GM23338 (cell line): ENCODE results near the gene KIF4B. TPM values are rescaled to one million over a fixed set of nuclear protein-coding genes. Genes with fewer than 3 reads are reported as not detected.

Experiments
- ATAC-seq: fragments of 200-7000 bp; cut with Tn5 transposase; 3 replicates; pipeline ENCODE4 v1.9.1; 2020
- DNase-seq: peaks from one replicate; pipeline ENCODE4 v3.0.0-alpha.2; 2015; ENCODE audit warnings: low spot score
- H2AFZ ChIP-seq: fragments of 200-600 bp; sonication (generic); 2 replicates; pipeline ENCODE4 v1.8.0; 2016; ENCODE audit warnings: antibody characterized with exemption, mild to moderate bottlenecking, moderate library complexity
- H3F3A ChIP-seq: fragments of 200-600 bp; sonication (generic); replicated peaks from 2 replicates; pipeline ENCODE4 v1.8.0; 2017; ENCODE audit warnings: antibody characterized with exemption, mixed run types, low read depth
- H3K27ac ChIP-seq: fragments of 200-600 bp; sonication (generic); 2 replicates; pipeline ENCODE4 v1.6.1; 2016; ENCODE audit warnings: low read depth
- H3K27me3 ChIP-seq: fragments of 200-600 bp; sonication (generic); 2 replicates; pipeline ENCODE4 v1.8.0; 2016; ENCODE audit warnings: mild to moderate bottlenecking, mixed run types, moderate library complexity; ENCODE audit not compliant: insufficient read depth
- H3K36me3 ChIP-seq: fragments of 200-600 bp; sonication (generic); 2 replicates; pipeline ENCODE4 v1.8.0; 2016; ENCODE audit warnings: mild to moderate bottlenecking; ENCODE audit not compliant: insufficient read depth
- H3K4me1 ChIP-seq: fragments of 200-600 bp; sonication (generic); 2 replicates; pipeline ENCODE4 v1.8.0; 2016; ENCODE audit warnings: mild to moderate bottlenecking, moderate library complexity; ENCODE audit not compliant: insufficient read depth
- H3K4me2 ChIP-seq: fragments of 200-600 bp; sonication (generic); 2 replicates; pipeline ENCODE4 v1.7.1; 2017; ENCODE audit warnings: mixed run types
- H3K4me3 ChIP-seq: fragments of 200-600 bp; sonication (generic); 2 replicates; pipeline ENCODE4 v1.6.1; 2016; ENCODE audit warnings: mixed run types
- H3K79me2 ChIP-seq: fragments of 200-600 bp; sonication (generic); replicated peaks from 2 replicates; pipeline ENCODE4 v1.8.0; 2017; ENCODE audit warnings: mild to moderate bottlenecking; ENCODE audit not compliant: insufficient read depth
- H3K9me2 ChIP-seq: fragments of 200-600 bp; sonication (generic); 2 replicates; pipeline ENCODE4 v1.8.0; 2017; ENCODE audit not compliant: insufficient read depth
- H4K20me1 ChIP-seq: fragments of 200-600 bp; sonication (generic); replicated peaks from 2 replicates; pipeline ENCODE4 v1.8.0; 2017; ENCODE audit warnings: mild to moderate bottlenecking; ENCODE audit not compliant: insufficient read depth
- H3K27ac Mint-ChIP-seq: 2 replicates; pipeline ENCODE4 v1.8.0; 2020; ENCODE audit warnings: inconsistent platforms, mild to moderate bottlenecking, moderate library complexity, mixed read lengths
- H3K27me3 Mint-ChIP-seq: 3 replicates; pipeline ENCODE4 v1.8.0; 2022; ENCODE audit warnings: low read depth, mild to moderate bottlenecking, moderate library complexity, mixed read lengths, inconsistent platforms; ENCODE audit not compliant: insufficient read depth, poor library complexity
- H3K36me3 Mint-ChIP-seq: 3 replicates; pipeline ENCODE4 v1.8.0; 2021; ENCODE audit warnings: low read depth, mild to moderate bottlenecking, inconsistent platforms, moderate library complexity, mixed read lengths
- H3K4me1 Mint-ChIP-seq: 3 replicates; pipeline ENCODE4 v1.8.0; 2020; ENCODE audit warnings: mild to moderate bottlenecking, inconsistent platforms, mixed read lengths
- H3K4me3 Mint-ChIP-seq: 3 replicates; pipeline ENCODE4 v1.8.0; 2021; ENCODE audit warnings: moderate library complexity, mild to moderate bottlenecking, inconsistent platforms, mixed read lengths
- H3K9me3 Mint-ChIP-seq: 3 replicates; pipeline ENCODE4 v1.8.0; 2020; ENCODE audit warnings: moderate library complexity, mild to moderate bottlenecking, inconsistent platforms, mixed read lengths
- CREB1 ChIP-seq: fragments of 250-450 bp; sonication (Bioruptor Pico); IDR thresholded peaks from 2 replicates; pipeline ENCODE4 v1.5.0; 2020; ENCODE audit warnings: low read depth, mild to moderate bottlenecking, moderate library complexity
- EZH2 ChIP-seq: fragments of 200-600 bp; sonication (generic); IDR thresholded peaks from one replicate; pipeline ENCODE4 v1.8.0; 2017; ENCODE audit warnings: antibody characterized with exemption, mild to moderate bottlenecking, low read depth; ENCODE audit not compliant: unreplicated experiment
- EZH2phosphoT487 ChIP-seq: fragments of 200-600 bp; sonication (generic); IDR thresholded peaks from one replicate; pipeline ENCODE4 v1.8.1; 2018; ENCODE audit warnings: antibody characterized with exemption; ENCODE audit not compliant: unreplicated experiment
- JUNB ChIP-seq: IDR thresholded peaks from one replicate; pipeline ENCODE4 v1.6.1; 2016; ENCODE audit warnings: antibody characterized with exemption; ENCODE audit not compliant: unreplicated experiment
- POLR2AphosphoS5 ChIP-seq: IDR thresholded peaks from 2 replicates; pipeline ENCODE4 v1.6.1; 2016; ENCODE audit warnings: antibody characterized with exemption, low read depth
- STAT1 ChIP-seq: IDR thresholded peaks from one replicate; pipeline ENCODE4 v1.6.1; 2016; ENCODE audit warnings: antibody characterized with exemption; ENCODE audit not compliant: unreplicated experiment
- ZNF114 ChIP-seq: fragments of 250-450 bp; sonication (Bioruptor Pico); IDR thresholded peaks from 2 replicates; pipeline ENCODE4 v1.5.0; 2020; ENCODE audit warnings: mild to moderate bottlenecking, moderate library complexity
- polyA plus RNA-seq: library from polyadenylated mRNA; unstranded; fragments of >200 nt; fragmentation: Nextera tagmentation; extraction: Ambion mirVana; gene quantifications from 2 replicates; pipeline ENCODE4 v1.2.1, GENCODE V29; 2016
- total RNA-seq: library from RNA; depleted of rRNA; stranded (reverse); fragments of >200 nt; shearing (Covaris generic); gene quantifications from 2 replicates; pipeline ENCODE4 v1.2.3, GENCODE V29; 2014
- TF ChIP-seq, protein P1 (sequence below): IDR thresholded peaks from one replicate; pipeline ENCODE4 v1.6.1; 2018; ENCODE audit warnings: antibody characterized with exemption; ENCODE audit not compliant: unreplicated experiment
- TF ChIP-seq, protein P2 (sequence below), 2 experiments: fragments of 200-600 bp in 1 of 2; sonication (generic) in 1 of 2; conservative IDR thresholded peaks; 2 replicates each; pipeline versions ENCODE4 v1.5.1 to v1.6.1; 2016 to 2017; ENCODE audit warnings: antibody characterized with exemption in 2 of 2, low read depth in 2 of 2, mild to moderate bottlenecking in 2 of 2, moderate library complexity in 1 of 2
- TF ChIP-seq, protein P3 (sequence below): fragments of 250-450 bp; sonication (Bioruptor Pico); IDR thresholded peaks from 2 replicates; pipeline ENCODE4 v1.5.0; 2020; ENCODE audit warnings: mild to moderate bottlenecking, moderate library complexity

The KIF4B gene
- total and polyA plus RNA-seq, 2 experiments from 2014 or later = not detected

DNA sequence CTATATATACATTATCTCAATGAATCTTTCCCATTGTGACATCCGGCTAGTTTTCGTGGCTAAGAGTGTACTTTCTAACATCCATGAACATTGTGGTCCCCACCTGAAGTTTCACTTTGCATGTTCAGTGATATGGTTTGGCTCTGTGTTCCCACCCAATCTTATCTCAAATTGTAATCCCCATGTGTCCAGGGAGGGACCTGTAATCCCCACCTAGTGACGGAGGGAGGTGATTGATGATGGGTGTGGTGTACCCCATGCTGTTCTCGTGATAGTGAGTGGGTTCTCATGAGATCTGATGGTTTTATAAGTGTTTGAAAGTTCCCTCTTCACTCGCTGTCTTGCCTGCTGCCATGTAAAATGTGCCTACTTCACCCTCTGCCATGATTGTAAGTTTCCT is 44.6 kb upstream of the KIF4B start (continued):
- TF ChIP-seq, protein P1, sequence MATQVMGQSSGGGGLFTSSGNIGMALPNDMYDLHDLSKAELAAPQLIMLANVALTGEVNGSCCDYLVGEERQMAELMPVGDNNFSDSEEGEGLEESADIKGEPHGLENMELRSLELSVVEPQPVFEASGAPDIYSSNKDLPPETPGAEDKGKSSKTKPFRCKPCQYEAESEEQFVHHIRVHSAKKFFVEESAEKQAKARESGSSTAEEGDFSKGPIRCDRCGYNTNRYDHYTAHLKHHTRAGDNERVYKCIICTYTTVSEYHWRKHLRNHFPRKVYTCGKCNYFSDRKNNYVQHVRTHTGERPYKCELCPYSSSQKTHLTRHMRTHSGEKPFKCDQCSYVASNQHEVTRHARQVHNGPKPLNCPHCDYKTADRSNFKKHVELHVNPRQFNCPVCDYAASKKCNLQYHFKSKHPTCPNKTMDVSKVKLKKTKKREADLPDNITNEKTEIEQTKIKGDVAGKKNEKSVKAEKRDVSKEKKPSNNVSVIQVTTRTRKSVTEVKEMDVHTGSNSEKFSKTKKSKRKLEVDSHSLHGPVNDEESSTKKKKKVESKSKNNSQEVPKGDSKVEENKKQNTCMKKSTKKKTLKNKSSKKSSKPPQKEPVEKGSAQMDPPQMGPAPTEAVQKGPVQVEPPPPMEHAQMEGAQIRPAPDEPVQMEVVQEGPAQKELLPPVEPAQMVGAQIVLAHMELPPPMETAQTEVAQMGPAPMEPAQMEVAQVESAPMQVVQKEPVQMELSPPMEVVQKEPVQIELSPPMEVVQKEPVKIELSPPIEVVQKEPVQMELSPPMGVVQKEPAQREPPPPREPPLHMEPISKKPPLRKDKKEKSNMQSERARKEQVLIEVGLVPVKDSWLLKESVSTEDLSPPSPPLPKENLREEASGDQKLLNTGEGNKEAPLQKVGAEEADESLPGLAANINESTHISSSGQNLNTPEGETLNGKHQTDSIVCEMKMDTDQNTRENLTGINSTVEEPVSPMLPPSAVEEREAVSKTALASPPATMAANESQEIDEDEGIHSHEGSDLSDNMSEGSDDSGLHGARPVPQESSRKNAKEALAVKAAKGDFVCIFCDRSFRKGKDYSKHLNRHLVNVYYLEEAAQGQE = no peak
- no peak for TF ChIP-seq CREB1
- TF ChIP-seq STAT1 = no peak
- no peak for TF ChIP-seq POLR2AphosphoS5
- no peak for TF ChIP-seq EZH2
- no peak for TF ChIP-seq JUNB
- no peak for TF ChIP-seq EZH2phosphoT487
- TF ChIP-seq ZNF114 (CRISPR knock-in tag) = no peak
- TF ChIP-seq, protein P2, sequence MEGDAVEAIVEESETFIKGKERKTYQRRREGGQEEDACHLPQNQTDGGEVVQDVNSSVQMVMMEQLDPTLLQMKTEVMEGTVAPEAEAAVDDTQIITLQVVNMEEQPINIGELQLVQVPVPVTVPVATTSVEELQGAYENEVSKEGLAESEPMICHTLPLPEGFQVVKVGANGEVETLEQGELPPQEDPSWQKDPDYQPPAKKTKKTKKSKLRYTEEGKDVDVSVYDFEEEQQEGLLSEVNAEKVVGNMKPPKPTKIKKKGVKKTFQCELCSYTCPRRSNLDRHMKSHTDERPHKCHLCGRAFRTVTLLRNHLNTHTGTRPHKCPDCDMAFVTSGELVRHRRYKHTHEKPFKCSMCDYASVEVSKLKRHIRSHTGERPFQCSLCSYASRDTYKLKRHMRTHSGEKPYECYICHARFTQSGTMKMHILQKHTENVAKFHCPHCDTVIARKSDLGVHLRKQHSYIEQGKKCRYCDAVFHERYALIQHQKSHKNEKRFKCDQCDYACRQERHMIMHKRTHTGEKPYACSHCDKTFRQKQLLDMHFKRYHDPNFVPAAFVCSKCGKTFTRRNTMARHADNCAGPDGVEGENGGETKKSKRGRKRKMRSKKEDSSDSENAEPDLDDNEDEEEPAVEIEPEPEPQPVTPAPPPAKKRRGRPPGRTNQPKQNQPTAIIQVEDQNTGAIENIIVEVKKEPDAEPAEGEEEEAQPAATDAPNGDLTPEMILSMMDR (conservative IDR thresholded peaks at IDR 0.05; ENCODE audit: low read depth in 2 of 2) = no peak

DNA sequence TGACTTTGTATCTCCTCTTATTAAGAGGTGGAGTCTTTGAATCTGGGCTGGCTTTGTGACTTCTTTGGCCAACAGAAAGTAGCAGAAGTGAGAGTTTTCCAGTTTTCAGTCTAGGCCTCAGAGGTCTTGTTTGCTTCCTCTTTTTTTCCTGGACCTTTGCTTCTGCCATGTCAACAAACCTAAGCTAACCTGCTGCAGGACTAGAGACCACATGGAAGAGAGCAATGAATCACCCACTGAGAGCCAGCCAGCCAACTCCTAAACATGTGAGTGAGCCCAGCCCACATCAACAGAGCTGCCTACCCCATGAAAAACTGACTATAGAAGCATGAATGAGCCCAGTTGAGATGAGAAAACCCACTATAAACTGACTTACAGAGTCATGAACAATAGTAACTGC is 42.8 kb upstream of the KIF4B start:
- peaks cover 5% of the 10 kb centered on the region for H3K36me3 Mint-ChIP-seq
- Histone ChIP-seq H4K20me1 (no peaks in the 10 kb centered on the region), H2AFZ (no peak overlapping the region), H3K79me2 (no peaks in the 10 kb centered on the region), H3K9me2 (no peaks in the 10 kb centered on the region), H3K4me1 (no peaks in the 10 kb centered on the region), H3K4me3 (no peak overlapping the region), H3K36me3 (no peaks in the 10 kb centered on the region), H3K4me2 (no peak overlapping the region), H3K27ac (no peak overlapping the region), H3K27me3 (no peaks in the 10 kb centered on the region), H3F3A (no peaks in the 10 kb centered on the region)
- ATAC-seq (no peak), DNase-seq (no peak)
- no peaks in the 10 kb centered on the region for H3K27me3 Mint-ChIP-seq
- no peaks in the 10 kb centered on the region for H3K4me1 Mint-ChIP-seq
- H3K9me3 Mint-ChIP-seq = 0 out of 3 replicates have a peak, but pooled peaks cover 2% of the 10 kb centered on the region
- H3K4me3 Mint-ChIP-seq = no peak overlapping the region
- H3K27ac Mint-ChIP-seq = no peak overlapping the region
- TF ChIP-seq EZH2phosphoT487 (no peak), JUNB (no peak), CREB1 (no peak), POLR2AphosphoS5 (no peak), EZH2 (no peak), ZNF114 (CRISPR knock-in tag) (no peak)
- TF ChIP-seq, protein P3, sequence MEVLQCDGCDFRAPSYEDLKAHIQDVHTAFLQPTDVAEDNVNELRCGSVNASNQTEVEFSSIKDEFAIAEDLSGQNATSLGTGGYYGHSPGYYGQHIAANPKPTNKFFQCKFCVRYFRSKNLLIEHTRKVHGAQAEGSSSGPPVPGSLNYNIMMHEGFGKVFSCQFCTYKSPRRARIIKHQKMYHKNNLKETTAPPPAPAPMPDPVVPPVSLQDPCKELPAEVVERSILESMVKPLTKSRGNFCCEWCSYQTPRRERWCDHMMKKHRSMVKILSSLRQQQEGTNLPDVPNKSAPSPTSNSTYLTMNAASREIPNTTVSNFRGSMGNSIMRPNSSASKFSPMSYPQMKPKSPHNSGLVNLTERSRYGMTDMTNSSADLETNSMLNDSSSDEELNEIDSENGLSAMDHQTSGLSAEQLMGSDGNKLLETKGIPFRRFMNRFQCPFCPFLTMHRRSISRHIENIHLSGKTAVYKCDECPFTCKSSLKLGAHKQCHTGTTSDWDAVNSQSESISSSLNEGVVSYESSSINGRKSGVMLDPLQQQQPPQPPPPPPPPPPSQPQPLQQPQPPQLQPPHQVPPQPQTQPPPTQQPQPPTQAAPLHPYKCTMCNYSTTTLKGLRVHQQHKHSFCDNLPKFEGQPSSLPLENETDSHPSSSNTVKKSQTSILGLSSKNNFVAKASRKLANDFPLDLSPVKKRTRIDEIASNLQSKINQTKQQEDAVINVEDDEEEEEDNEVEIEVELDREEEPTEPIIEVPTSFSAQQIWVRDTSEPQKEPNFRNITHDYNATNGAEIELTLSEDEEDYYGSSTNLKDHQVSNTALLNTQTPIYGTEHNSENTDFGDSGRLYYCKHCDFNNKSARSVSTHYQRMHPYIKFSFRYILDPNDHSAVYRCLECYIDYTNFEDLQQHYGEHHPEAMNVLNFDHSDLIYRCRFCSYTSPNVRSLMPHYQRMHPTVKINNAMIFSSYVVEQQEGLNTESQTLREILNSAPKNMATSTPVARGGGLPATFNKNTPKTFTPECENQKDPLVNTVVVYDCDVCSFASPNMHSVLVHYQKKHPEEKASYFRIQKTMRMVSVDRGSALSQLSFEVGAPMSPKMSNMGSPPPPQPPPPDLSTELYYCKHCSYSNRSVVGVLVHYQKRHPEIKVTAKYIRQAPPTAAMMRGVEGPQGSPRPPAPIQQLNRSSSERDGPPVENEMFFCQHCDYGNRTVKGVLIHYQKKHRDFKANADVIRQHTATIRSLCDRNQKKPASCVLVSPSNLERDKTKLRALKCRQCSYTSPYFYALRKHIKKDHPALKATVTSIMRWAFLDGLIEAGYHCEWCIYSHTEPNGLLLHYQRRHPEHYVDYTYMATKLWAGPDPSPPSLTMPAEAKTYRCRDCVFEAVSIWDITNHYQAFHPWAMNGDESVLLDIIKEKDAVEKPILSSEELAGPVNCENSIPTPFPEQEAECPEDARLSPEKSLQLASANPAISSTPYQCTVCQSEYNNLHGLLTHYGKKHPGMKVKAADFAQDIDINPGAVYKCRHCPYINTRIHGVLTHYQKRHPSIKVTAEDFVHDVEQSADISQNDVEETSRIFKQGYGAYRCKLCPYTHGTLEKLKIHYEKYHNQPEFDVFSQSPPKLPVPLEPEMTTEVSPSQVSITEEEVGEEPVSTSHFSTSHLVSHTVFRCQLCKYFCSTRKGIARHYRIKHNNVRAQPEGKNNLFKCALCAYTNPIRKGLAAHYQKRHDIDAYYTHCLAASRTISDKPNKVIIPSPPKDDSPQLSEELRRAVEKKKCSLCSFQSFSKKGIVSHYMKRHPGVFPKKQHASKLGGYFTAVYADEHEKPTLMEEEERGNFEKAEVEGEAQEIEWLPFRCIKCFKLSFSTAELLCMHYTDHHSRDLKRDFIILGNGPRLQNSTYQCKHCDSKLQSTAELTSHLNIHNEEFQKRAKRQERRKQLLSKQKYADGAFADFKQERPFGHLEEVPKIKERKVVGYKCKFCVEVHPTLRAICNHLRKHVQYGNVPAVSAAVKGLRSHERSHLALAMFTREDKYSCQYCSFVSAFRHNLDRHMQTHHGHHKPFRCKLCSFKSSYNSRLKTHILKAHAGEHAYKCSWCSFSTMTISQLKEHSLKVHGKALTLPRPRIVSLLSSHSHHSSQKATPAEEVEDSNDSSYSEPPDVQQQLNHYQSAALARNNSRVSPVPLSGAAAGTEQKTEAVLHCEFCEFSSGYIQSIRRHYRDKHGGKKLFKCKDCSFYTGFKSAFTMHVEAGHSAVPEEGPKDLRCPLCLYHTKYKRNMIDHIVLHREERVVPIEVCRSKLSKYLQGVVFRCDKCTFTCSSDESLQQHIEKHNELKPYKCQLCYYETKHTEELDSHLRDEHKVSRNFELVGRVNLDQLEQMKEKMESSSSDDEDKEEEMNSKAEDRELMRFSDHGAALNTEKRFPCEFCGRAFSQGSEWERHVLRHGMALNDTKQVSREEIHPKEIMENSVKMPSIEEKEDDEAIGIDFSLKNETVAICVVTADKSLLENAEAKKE (CRISPR knock-in tag) = no peak
- TF ChIP-seq, protein P2 (conservative IDR thresholded peaks at IDR 0.05; ENCODE audit: low read depth in 2 of 2) = no peak
